H1 (cell line): ENCODE measurements around the gene TBC1D17. TPM values are rescaled to one million over a fixed set of nuclear protein-coding genes. Genes with fewer than 3 reads are reported as not detected.

Experiments
- CTCF ChIA-PET: fragments of 300-600 bp; sonication (Branson Sonifier 250); formaldehyde crosslinking; loops from one replicate; lab custom pipeline; 2021; ENCODE audit not compliant: partially characterized antibody; lab: Charles Lee
- POLR2A ChIA-PET: fragments of 300-600 bp; sonication (Branson Sonifier 250); formaldehyde crosslinking; loops from one replicate; lab custom pipeline; 2021; ENCODE audit warnings: inconsistent platforms; ENCODE audit not compliant: partially characterized antibody; lab: Charles Lee
- DNase-seq, 2 experiments: peaks; one replicate each; pipeline versions ENCODE4 v3.0.0 to v3.0.0-alpha.2; 2010 to 2022; ENCODE audit warnings: low spot score in 2 of 2, low read depth in 1 of 2, mixed read lengths in 1 of 2
- FAIRE-seq: peaks from 2 replicates; lab custom pipeline; 2011; peaks lifted over from hg19 to GRCh38; lab: Jason Lieb, UNC
- H2AFZ ChIP-seq: 2 replicates; pipeline ENCODE4 v1.8.1; 2012; ENCODE audit warnings: low read length, inconsistent platforms
- H2AK5ac ChIP-seq: 2 replicates; pipeline ENCODE4 v1.6.1; 2013; ENCODE audit warnings: low read depth, low read length
- H2BK120ac ChIP-seq: replicated peaks from 2 replicates; pipeline ENCODE3; 2013; ENCODE audit warnings: low read depth, low read length, inconsistent platforms
- H2BK12ac ChIP-seq: 2 replicates; pipeline ENCODE4 v1.6.1; 2013; ENCODE audit warnings: low read depth, low read length
- H2BK15ac ChIP-seq: 2 replicates; pipeline ENCODE4 v1.6.1; 2013; ENCODE audit warnings: low read length
- H2BK20ac ChIP-seq: 2 replicates; pipeline ENCODE4 v1.6.1; 2013; ENCODE audit warnings: low read length
- H2BK5ac ChIP-seq: 2 replicates; pipeline ENCODE4 v1.6.1; 2013; ENCODE audit warnings: low read depth, low read length
- H3K14ac ChIP-seq: 2 replicates; pipeline ENCODE4 v1.6.1; 2013; ENCODE audit warnings: inconsistent platforms; ENCODE audit not compliant: insufficient read length
- H3K18ac ChIP-seq: 2 replicates; pipeline ENCODE4 v1.6.1; 2013; ENCODE audit warnings: low read length; ENCODE audit errors: extremely low read depth
- H3K23ac ChIP-seq: 2 replicates; pipeline ENCODE4 v1.6.1; 2013; ENCODE audit warnings: inconsistent platforms; ENCODE audit not compliant: insufficient read length
- H3K23me2 ChIP-seq: 2 replicates; pipeline ENCODE4 v1.6.1; 2013; ENCODE audit warnings: low read depth, low read length
- H3K27ac ChIP-seq: 2 replicates; pipeline ENCODE4 v1.6.1; 2011; ENCODE audit warnings: low read depth, low read length, inconsistent platforms
- H3K27me3 ChIP-seq, 4 experiments: replicated peaks in 1 of 4; 1 replicate in 1 of 4; 2 replicates in 3 of 4; pipeline versions ENCODE4 v1.6.1 to v1.8.1; 2011 to 2013; ENCODE audit warnings: low read length in 3 of 4, mild to moderate bottlenecking in 3 of 4, inconsistent platforms in 2 of 4, mixed read lengths in 2 of 4, moderate library complexity in 1 of 4; ENCODE audit not compliant: control insufficient read depth in 3 of 4, insufficient read depth in 3 of 4; ENCODE audit errors: extremely low read depth in 1 of 4
- H3K36me3 ChIP-seq, 4 experiments: 2 replicates each; pipeline versions ENCODE4 v1.6.1 to v1.8.1; 2011 to 2013; ENCODE audit warnings: mild to moderate bottlenecking in 4 of 4, low read length in 3 of 4, moderate library complexity in 2 of 4, control low read depth in 1 of 4, inconsistent platforms in 1 of 4; ENCODE audit not compliant: insufficient read depth in 4 of 4, control insufficient read depth in 2 of 4
- H3K4ac ChIP-seq: replicated peaks from 2 replicates; pipeline ENCODE3; 2013; ENCODE audit warnings: low read length, low read depth, mixed read lengths, inconsistent platforms; ENCODE audit not compliant: insufficient read length
- H3K4me1 ChIP-seq, 4 experiments: replicated peaks in 1 of 4; 1 replicate in 1 of 4; 2 replicates in 3 of 4; pipeline versions ENCODE4 v1.6.1 to v1.8.1; 2011 to 2013; ENCODE audit warnings: low read length in 3 of 4, inconsistent platforms in 2 of 4, mixed read lengths in 1 of 4; ENCODE audit not compliant: insufficient read depth in 4 of 4, control insufficient read depth in 3 of 4
- H3K4me2 ChIP-seq, 2 experiments: 2 replicates each; pipeline versions ENCODE4 v1.6.1 to v1.8.1; 2011 to 2013; ENCODE audit warnings: low read depth in 2 of 2, low read length in 2 of 2, control low read depth in 1 of 2, inconsistent platforms in 1 of 2, mild to moderate bottlenecking in 1 of 2; ENCODE audit not compliant: insufficient read depth in 1 of 2
- H3K4me3 ChIP-seq, 4 experiments: fragments of 200-600, 300-600 bp in 1 of 4; sonication (generic), shearing (Covaris generic), sonication (Bioruptor Twin) in 1 of 4; 2 replicates each; pipeline versions ENCODE4 v1.5.1 to v1.8.1; 2011 to 2016; ENCODE audit warnings: low read length in 4 of 4, low read depth in 3 of 4, control low read depth in 2 of 4, inconsistent platforms in 2 of 4, mild to moderate bottlenecking in 2 of 4, mixed read lengths in 1 of 4, moderate library complexity in 1 of 4; ENCODE audit not compliant: insufficient read depth in 2 of 4; ENCODE audit errors: extremely low read depth in 1 of 4
- H3K56ac ChIP-seq: replicated peaks from 2 replicates; pipeline ENCODE3; 2013; ENCODE audit warnings: low read depth, mild to moderate bottlenecking, mixed read lengths, low read length, inconsistent platforms; ENCODE audit not compliant: insufficient read length
- H3K79me1 ChIP-seq: 2 replicates; pipeline ENCODE4 v1.6.1; 2013; ENCODE audit warnings: low read depth, low read length, control low read depth
- H3K79me2 ChIP-seq, 2 experiments: 2 replicates each; pipeline versions ENCODE4 v1.6.1 to v1.8.1; 2012 to 2013; ENCODE audit warnings: low read length in 2 of 2, mild to moderate bottlenecking in 2 of 2, inconsistent platforms in 1 of 2; ENCODE audit not compliant: insufficient read depth in 2 of 2, control insufficient read depth in 1 of 2
- H3K9ac ChIP-seq, 4 experiments: replicated peaks in 1 of 4; 1 replicate in 1 of 4; 2 replicates in 3 of 4; pipeline versions ENCODE4 v1.6.1 to v1.8.1; 2011 to 2013; ENCODE audit warnings: low read depth in 3 of 4, low read length in 3 of 4, control low read depth in 2 of 4, mild to moderate bottlenecking in 2 of 4, moderate library complexity in 2 of 4, inconsistent platforms in 1 of 4; ENCODE audit errors: extremely low read depth in 1 of 4
- H3K9me3 ChIP-seq, 2 experiments: 2 replicates each; pipeline versions ENCODE4 v1.6.1 to v1.8.1; 2012 to 2013; ENCODE audit warnings: mild to moderate bottlenecking in 2 of 2, moderate library complexity in 2 of 2, control low read depth in 1 of 2, inconsistent platforms in 1 of 2, low read depth in 1 of 2, low read length in 1 of 2, mixed read lengths in 1 of 2; ENCODE audit not compliant: insufficient read depth in 2 of 2
- H4K20me1 ChIP-seq, 2 experiments: replicated peaks in 1 of 2; 2 replicates each; pipeline versions ENCODE3 to v1.8.1; 2011 to 2013; ENCODE audit warnings: inconsistent platforms in 2 of 2, low read length in 2 of 2, mild to moderate bottlenecking in 1 of 2; ENCODE audit not compliant: insufficient read depth in 2 of 2, control insufficient read depth in 1 of 2
- H4K5ac ChIP-seq: 2 replicates; pipeline ENCODE4 v1.6.1; 2013; ENCODE audit warnings: low read length, low read depth, mixed read lengths, inconsistent platforms; ENCODE audit not compliant: insufficient read length
- H4K8ac ChIP-seq: 2 replicates; pipeline ENCODE4 v1.8.0; 2013; ENCODE audit warnings: mild to moderate bottlenecking, moderate library complexity, low read length, inconsistent platforms; ENCODE audit not compliant: insufficient read depth; ENCODE audit errors: extremely low read depth
- H4K91ac ChIP-seq: replicated peaks from 2 replicates; pipeline ENCODE3; 2013; ENCODE audit warnings: low read length, mixed read lengths, inconsistent platforms; ENCODE audit not compliant: insufficient read length
- POLR2A ChIP-seq, 2 experiments: IDR thresholded peaks; 1 replicate in 1 of 2; 2 replicates in 1 of 2; pipeline ENCODE4 v1.6.1; 2011; ENCODE audit warnings: low read depth in 2 of 2, low read length in 2 of 2, mild to moderate bottlenecking in 2 of 2; ENCODE audit errors: control extremely low read depth in 1 of 2
- POLR2AphosphoS5 ChIP-seq: IDR thresholded peaks from 2 replicates; pipeline ENCODE4 v1.6.1; 2011; ENCODE audit warnings: low read depth, low read length
- SP4 ChIP-seq: IDR thresholded peaks from 2 replicates; pipeline ENCODE4 v1.6.1; 2012; ENCODE audit warnings: low read length, inconsistent platforms
- TAF7 ChIP-seq: optimal IDR thresholded peaks from 2 replicates; pipeline ENCODE3; 2011; ENCODE audit warnings: low read depth, mild to moderate bottlenecking, inconsistent platforms, low read length, moderate library complexity, borderline replicate concordance
- WGBS, 2 experiments: shearing (Covaris generic) in 1 of 2; methylation state at CpG; one replicate each; pipeline versions ENCODE4 v1.1.6 to v1.1.7; 2013 to 2015; ENCODE audit warnings: low lambda C conversion rate in 2 of 2, mixed read lengths in 2 of 2, inconsistent platforms in 1 of 2, low coverage in 1 of 2, missing lambda C conversion rate in 1 of 2; ENCODE audit not compliant: insufficient replicate concordance in 2 of 2, insufficient coverage in 1 of 2, insufficient read length in 1 of 2; ENCODE audit errors: extremely low coverage in 1 of 2, missing lambda C conversion rate in 1 of 2; 5-methylcytosine and 5-hydroxymethylcytosine counted together
- polyA plus RNA-seq, 7 experiments: library from polyadenylated mRNA; depleted of rRNA in 3 of 7; stranded (reverse) in 5 of 7; unstranded in 2 of 7; fragments of >200 nt in 5 of 7; fragments of 200-250 nt in 2 of 7; gene quantifications; 1 replicate in 5 of 7; 2 replicates in 1 of 7; 4 replicates in 1 of 7; pipeline versions ENCODE4 v1.2.1 to v1.2.3, GENCODE V29; 2011 to 2013; ENCODE audit warnings: missing spikeins in 2 of 7, mixed read lengths in 2 of 7
- total RNA-seq: library from RNA; stranded (reverse); fragmentation: NEBNext Ultra II Directional; extraction: Animal tissue kit (Norgen Biotek cat#: 25700); gene quantifications from 2 replicates; pipeline ENCODE4 v1.2.1, GENCODE V29; 2021
- TF ChIP-seq, protein P1 (sequence below), 3 experiments: IDR thresholded peaks; 1 replicate in 2 of 3; 2 replicates in 1 of 3; pipeline versions ENCODE4 v1.5.1 to v1.6.1; 2011; ENCODE audit warnings: low read length in 3 of 3, mild to moderate bottlenecking in 3 of 3, inconsistent platforms in 2 of 3, low read depth in 1 of 3, moderate library complexity in 1 of 3; ENCODE audit not compliant: insufficient read depth in 1 of 3; ENCODE audit errors: control extremely low read depth in 1 of 3

The TBC1D17 gene
- total and polyA plus RNA-seq, 2 of the 8 experiments (the other 6 are each of a cell fraction or from before 2014, with no cell fraction given): 30.3 to 44.9 TPM

DNA sequence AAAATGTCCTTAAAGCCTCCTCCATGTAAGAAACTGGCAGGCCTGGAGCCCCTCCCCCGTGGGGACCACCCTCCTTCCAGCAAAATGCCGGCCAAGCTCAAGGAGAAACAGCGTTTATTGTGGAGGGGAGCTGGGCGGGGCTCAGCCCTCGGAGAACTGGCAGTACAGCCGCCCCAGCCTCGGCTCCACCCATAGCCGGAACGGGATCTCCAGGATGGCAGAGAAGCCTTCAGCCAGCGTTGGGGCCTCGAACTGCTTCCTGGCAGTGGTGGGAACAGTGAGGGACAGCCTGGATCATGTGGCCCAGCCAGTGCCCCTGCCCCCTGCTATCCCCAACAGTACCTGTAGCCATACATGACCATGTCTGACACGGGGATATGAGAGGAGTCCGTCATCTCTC lies 16.4 kb upstream of the TBC1D17 start:
- Histone ChIP-seq H3K4me1 (peaks cover 0 to 10% (median 3%) of the 10 kb centered on the region in 4 experiments; a peak in 5 of 7 replicates), H3K4me2 (no peak overlapping the region), H4K91ac (no peak overlapping the region), H3K79me1 (peaks cover 12% of the 10 kb centered on the region), H3K36me3 (peaks cover 34 to 74% (median 58%) of the 10 kb centered on the region in 4 experiments), H3K14ac (no peak overlapping the region), H3K18ac (no peak overlapping the region), H3K4me3 (no peak overlapping the region), H2BK120ac (no peak overlapping the region), H3K27me3 (no peaks in the 10 kb centered on the region), H3K23me2 (no peaks in the 10 kb centered on the region; the same call in 1 of the 2 replicates), H4K5ac (no peak overlapping the region), H3K4ac (no peak overlapping the region), H3K56ac (no peak overlapping the region), H2BK15ac (no peak overlapping the region), H2BK12ac (no peak overlapping the region), H4K8ac (peak overlapping the region; percentile 18; the same call in 1 of the 2 replicates), H4K20me1 (peaks cover 34 to 47% of the 10 kb centered on the region in 2 experiments), H2AFZ (no peak overlapping the region), H3K79me2 (peaks cover 0 to 20% of the 10 kb centered on the region in 2 experiments; a peak in 2 of 4 replicates), H2AK5ac (no peak overlapping the region), H2BK20ac (no peak overlapping the region), H3K27ac (no peak overlapping the region), H2BK5ac (peak overlapping the region; percentile 44; the same call in 1 of the 2 replicates), H3K9me3 (no peaks in the 10 kb centered on the region), H3K9ac (no peak overlapping the region), H3K23ac (no peak overlapping the region)
- FAIRE-seq (no peak), DNase-seq (peak in 1 of 2 experiments; percentile 63)
- CTCF ChIA-PET: interaction anchor here (0.9 to 1.0 kb wide), 3 partner anchors 14 to 60 kb away, joined by 3 to 4 read pairs (median 3); no protein-coding TSS in a partner anchor
- POLR2A ChIA-PET: interaction anchor here (0.9 to 12.4 kb wide), 12 partner anchors 7 to 171 kb away, joined by 3 to 247 read pairs (median 4); partner anchors contain the start of genes ADM5, AKT1S1, MED25 and PTOV1
- TF ChIP-seq TAF7: peak; percentile 34
- peak in 1 of 2 experiments; percentile 37; a peak in 1 of 3 replicates for TF ChIP-seq POLR2A (IDR thresholded peaks at IDR 0.05; ENCODE audit: control extremely low read depth in 1 of 2, low read depth in 2 of 2, low read length in 2 of 2)
- TF ChIP-seq SP4: peak; percentile 46; the same call in 1 of the 2 replicates
- TF ChIP-seq POLR2AphosphoS5: peak; percentile 70; the same call in 1 of the 2 replicates
- TF ChIP-seq, protein P1, sequence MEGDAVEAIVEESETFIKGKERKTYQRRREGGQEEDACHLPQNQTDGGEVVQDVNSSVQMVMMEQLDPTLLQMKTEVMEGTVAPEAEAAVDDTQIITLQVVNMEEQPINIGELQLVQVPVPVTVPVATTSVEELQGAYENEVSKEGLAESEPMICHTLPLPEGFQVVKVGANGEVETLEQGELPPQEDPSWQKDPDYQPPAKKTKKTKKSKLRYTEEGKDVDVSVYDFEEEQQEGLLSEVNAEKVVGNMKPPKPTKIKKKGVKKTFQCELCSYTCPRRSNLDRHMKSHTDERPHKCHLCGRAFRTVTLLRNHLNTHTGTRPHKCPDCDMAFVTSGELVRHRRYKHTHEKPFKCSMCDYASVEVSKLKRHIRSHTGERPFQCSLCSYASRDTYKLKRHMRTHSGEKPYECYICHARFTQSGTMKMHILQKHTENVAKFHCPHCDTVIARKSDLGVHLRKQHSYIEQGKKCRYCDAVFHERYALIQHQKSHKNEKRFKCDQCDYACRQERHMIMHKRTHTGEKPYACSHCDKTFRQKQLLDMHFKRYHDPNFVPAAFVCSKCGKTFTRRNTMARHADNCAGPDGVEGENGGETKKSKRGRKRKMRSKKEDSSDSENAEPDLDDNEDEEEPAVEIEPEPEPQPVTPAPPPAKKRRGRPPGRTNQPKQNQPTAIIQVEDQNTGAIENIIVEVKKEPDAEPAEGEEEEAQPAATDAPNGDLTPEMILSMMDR (IDR thresholded peaks at IDR 0.05; ENCODE audit: control extremely low read depth in 1 of 3, insufficient read depth in 1 of 3, low read depth in 1 of 3, low read length in 3 of 3): no peak
- WGBS, 2 experiments: 80% methylated on average over 13 of the region's 13 CpGs; no CpG with 5 or more reads in 1 of the 2 experiments
